Measurements from ENCODE around the gene ROR1.

ROR1 gene

DNA sequence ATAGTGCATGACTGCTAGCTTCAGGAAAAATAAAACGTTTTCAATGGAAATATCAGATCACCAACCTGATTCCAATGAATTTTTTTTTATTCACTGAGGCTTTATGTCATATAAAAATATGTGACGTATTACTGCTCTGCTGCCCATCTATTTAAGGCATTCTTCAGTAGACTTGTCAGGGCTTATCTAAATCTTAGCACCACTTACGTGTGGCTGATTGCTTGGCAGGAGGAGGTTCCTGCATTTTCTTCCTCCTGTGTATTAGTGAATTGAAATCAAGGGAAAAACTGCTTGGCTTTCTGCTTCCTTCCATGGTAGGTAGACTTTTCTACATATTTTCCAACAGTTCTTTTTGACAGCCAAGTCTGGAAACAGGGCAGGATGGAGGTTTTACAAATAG, 80.3 kb downstream of the ROR1 start:
- H2BK12ac ChIP-seq (ENCODE audit: low read length in 2 of 2), result no peak overlapping the region
- H3K27me3 ChIP-seq (ENCODE audit: control insufficient read depth in 1 of 2, insufficient read depth in 1 of 2, low read length in 2 of 2), result no peaks in the 10 kb centered on the region
- no peak overlapping the region for H3K27ac ChIP-seq (ENCODE audit: low read length, poor library complexity, severe bottlenecking)
- peaks cover 2% of the 10 kb centered on the region for H3K4me1 ChIP-seq (ENCODE audit: control insufficient read depth, insufficient read depth, low read depth, low read length)
- H3K9me3 ChIP-seq (ENCODE audit: control insufficient read depth, low read length), result no peaks in the 10 kb centered on the region
- H2AFZ ChIP-seq (ENCODE audit: low read depth, low read length), result no peak overlapping the region
- no peak overlapping the region for H3K18ac ChIP-seq (ENCODE audit: low read depth in 1 of 2, low read length in 2 of 2)
- H3K4me2 ChIP-seq (ENCODE audit: low read length, poor library complexity, severe bottlenecking), result no peak overlapping the region
- no peak overlapping the region for H3K9ac ChIP-seq (ENCODE audit: low read length)
- no peak overlapping the region for H2BK120ac ChIP-seq (ENCODE audit: low read depth, low read length)
- H3K14ac ChIP-seq (ENCODE audit: low read length in 2 of 2), result no peak overlapping the region
- no peak for DNase-seq
- no peak overlapping the region for H4K8ac ChIP-seq (ENCODE audit: low read length)
- no peak overlapping the region for H3K4ac ChIP-seq (ENCODE audit: low read depth in 1 of 2, low read length in 2 of 2)
- H2BK5ac ChIP-seq (ENCODE audit: low read depth, low read length, poor library complexity, severe bottlenecking), result no peak overlapping the region
- H2AK5ac ChIP-seq (ENCODE audit: low read length, severe bottlenecking), result no peak overlapping the region
- no peak overlapping the region for H3K23ac ChIP-seq (ENCODE audit: low read length in 2 of 2)
- no peak overlapping the region for H2BK15ac ChIP-seq (ENCODE audit: low read depth, poor library complexity, severe bottlenecking)
- H3K4me3 ChIP-seq (ENCODE audit: insufficient read depth in 1 of 2, low read depth in 1 of 2, low read length in 2 of 2), result no peak overlapping the region
- peaks cover 9% of the 10 kb centered on the region for H3K79me1 ChIP-seq (replicated peaks; ENCODE audit: low read length, poor library complexity, severe bottlenecking)
- 95% methylated on average over 2 of the region's 3 CpGs for WGBS
- no peaks in the 10 kb centered on the region for H3K36me3 ChIP-seq (ENCODE audit: control insufficient read depth in 1 of 2, insufficient read depth in 2 of 2, low read depth in 1 of 2, low read length in 2 of 2)
- H4K91ac ChIP-seq (ENCODE audit: low read length), result no peak overlapping the region

- Histone ChIP-seq H2AK5ac (ENCODE audit: low read length, severe bottlenecking) (no peak overlapping the region), H3K27ac (ENCODE audit: low read length, poor library complexity, severe bottlenecking) (no peak overlapping the region), H3K14ac (ENCODE audit: low read length in 2 of 2) (no peak overlapping the region), H3K4me2 (ENCODE audit: low read length, poor library complexity, severe bottlenecking) (no peak overlapping the region), H3K4me3 (ENCODE audit: insufficient read depth in 1 of 2, low read depth in 1 of 2, low read length in 2 of 2) (no peak overlapping the region), H2BK12ac (ENCODE audit: low read length in 2 of 2) (no peak overlapping the region), H3K79me1 (replicated peaks; ENCODE audit: low read length, poor library complexity, severe bottlenecking) (peaks cover 11% of the 10 kb centered on the region), H3K18ac (ENCODE audit: low read depth in 1 of 2, low read length in 2 of 2) (no peak overlapping the region), H2AFZ (ENCODE audit: low read depth, low read length) (no peak overlapping the region), H3K4ac (ENCODE audit: low read depth in 1 of 2, low read length in 2 of 2) (no peak overlapping the region), H2BK15ac (ENCODE audit: low read depth, poor library complexity, severe bottlenecking) (no peak overlapping the region), H3K9me3 (ENCODE audit: control insufficient read depth, low read length) (no peaks in the 10 kb centered on the region), H3K4me1 (ENCODE audit: control insufficient read depth, insufficient read depth, low read depth, low read length) (peaks cover 2% of the 10 kb centered on the region), H2BK120ac (ENCODE audit: low read depth, low read length) (no peak overlapping the region), H2BK5ac (ENCODE audit: low read depth, low read length, poor library complexity, severe bottlenecking) (no peak overlapping the region), H3K23ac (ENCODE audit: low read length in 2 of 2) (no peak overlapping the region), H3K9ac (ENCODE audit: low read length) (no peak overlapping the region), H4K8ac (ENCODE audit: low read length) (no peak overlapping the region), H3K27me3 (ENCODE audit: control insufficient read depth in 1 of 2, insufficient read depth in 1 of 2, low read length in 2 of 2) (no peaks in the 10 kb centered on the region), H3K36me3 (ENCODE audit: control insufficient read depth in 1 of 2, insufficient read depth in 2 of 2, low read depth in 1 of 2, low read length in 2 of 2) (no peaks in the 10 kb centered on the region), H4K91ac (ENCODE audit: low read length) (no peak overlapping the region)
- DNase-seq, result no peak
- no CpG with 5 or more reads among the region's 1 CpG for WGBS
Measured at GRCh38 chr1:63855942-63856341, 82.1 kb downstream of the ROR1 start.

- Histone ChIP-seq H2BK5ac (ENCODE audit: low read depth, low read length, poor library complexity, severe bottlenecking) (no peak overlapping the region), H3K4ac (ENCODE audit: low read depth in 1 of 2, low read length in 2 of 2) (no peak overlapping the region), H2AFZ (ENCODE audit: low read depth, low read length) (no peak overlapping the region), H3K36me3 (ENCODE audit: control insufficient read depth in 1 of 2, insufficient read depth in 2 of 2, low read depth in 1 of 2, low read length in 2 of 2) (no peaks in the 10 kb centered on the region), H3K27ac (ENCODE audit: low read length, poor library complexity, severe bottlenecking) (no peak overlapping the region), H2BK120ac (ENCODE audit: low read depth, low read length) (no peak overlapping the region), H4K8ac (ENCODE audit: low read length) (no peak overlapping the region), H2AK5ac (ENCODE audit: low read length, severe bottlenecking) (no peak overlapping the region), H2BK15ac (ENCODE audit: low read depth, poor library complexity, severe bottlenecking) (no peak overlapping the region), H3K18ac (ENCODE audit: low read depth in 1 of 2, low read length in 2 of 2) (no peak overlapping the region), H3K14ac (ENCODE audit: low read length in 2 of 2) (no peak overlapping the region), H4K91ac (ENCODE audit: low read length) (no peak overlapping the region), H3K9me3 (ENCODE audit: control insufficient read depth, low read length) (no peaks in the 10 kb centered on the region), H3K79me1 (replicated peaks; ENCODE audit: low read length, poor library complexity, severe bottlenecking) (peaks cover 14% of the 10 kb centered on the region), H3K27me3 (ENCODE audit: control insufficient read depth in 1 of 2, insufficient read depth in 1 of 2, low read length in 2 of 2) (no peaks in the 10 kb centered on the region), H3K9ac (ENCODE audit: low read length) (no peak overlapping the region), H3K4me1 (ENCODE audit: control insufficient read depth, insufficient read depth, low read depth, low read length) (peaks cover 2% of the 10 kb centered on the region), H3K4me2 (ENCODE audit: low read length, poor library complexity, severe bottlenecking) (no peak overlapping the region), H2BK12ac (ENCODE audit: low read length in 2 of 2) (no peak overlapping the region), H3K4me3 (ENCODE audit: insufficient read depth in 1 of 2, low read depth in 1 of 2, low read length in 2 of 2) (no peak overlapping the region), H3K23ac (ENCODE audit: low read length in 2 of 2) (no peak overlapping the region)
- 100% methylated on average over 2 of the region's 4 CpGs for WGBS
- no peak for DNase-seq
Measured at GRCh38 chr1:63856924-63857323, 83.1 kb downstream of the ROR1 start.

GRCh38 chr1:63857478-63857877, 83.7 kb downstream of the ROR1 start:
- 65% methylated on average over 2 of the region's 2 CpGs for WGBS
- Histone ChIP-seq H3K18ac (ENCODE audit: low read depth in 1 of 2, low read length in 2 of 2) (no peak overlapping the region), H2AFZ (ENCODE audit: low read depth, low read length) (no peak overlapping the region)

More at GRCh38 chr1:63857478-63857877, 83.7 kb downstream of the ROR1 start:
- Histone ChIP-seq H3K9me3 (ENCODE audit: control insufficient read depth, low read length) (no peaks in the 10 kb centered on the region), H3K4me1 (ENCODE audit: control insufficient read depth, insufficient read depth, low read depth, low read length) (peaks cover 2% of the 10 kb centered on the region), H3K27me3 (ENCODE audit: control insufficient read depth in 1 of 2, insufficient read depth in 1 of 2, low read length in 2 of 2) (no peaks in the 10 kb centered on the region), H2BK12ac (ENCODE audit: low read length in 2 of 2) (no peak overlapping the region), H3K27ac (ENCODE audit: low read length, poor library complexity, severe bottlenecking) (no peak overlapping the region), H3K79me1 (replicated peaks; ENCODE audit: low read length, poor library complexity, severe bottlenecking) (peaks cover 12% of the 10 kb centered on the region), H3K9ac (ENCODE audit: low read length) (no peak overlapping the region), H2AK5ac (ENCODE audit: low read length, severe bottlenecking) (no peak overlapping the region), H3K36me3 (ENCODE audit: control insufficient read depth in 1 of 2, insufficient read depth in 2 of 2, low read depth in 1 of 2, low read length in 2 of 2) (no peaks in the 10 kb centered on the region), H2BK15ac (ENCODE audit: low read depth, poor library complexity, severe bottlenecking) (no peak overlapping the region), H3K4me2 (ENCODE audit: low read length, poor library complexity, severe bottlenecking) (no peak overlapping the region), H4K8ac (ENCODE audit: low read length) (no peak overlapping the region), H2BK120ac (ENCODE audit: low read depth, low read length) (no peak overlapping the region), H2BK5ac (ENCODE audit: low read depth, low read length, poor library complexity, severe bottlenecking) (no peak overlapping the region), H3K14ac (ENCODE audit: low read length in 2 of 2) (no peak overlapping the region), H3K23ac (ENCODE audit: low read length in 2 of 2) (no peak overlapping the region), H3K4me3 (ENCODE audit: insufficient read depth in 1 of 2, low read depth in 1 of 2, low read length in 2 of 2) (no peak overlapping the region), H4K91ac (ENCODE audit: low read length) (no peak overlapping the region), H3K4ac (ENCODE audit: low read depth in 1 of 2, low read length in 2 of 2) (no peak overlapping the region)
- no peak for DNase-seq
